Measurements from ENCODE around the gene SUSD6.

- TF ChIP-seq JUN (IDR thresholded peaks at IDR 0.05; ENCODE audit: borderline replicate concordance, low read depth, low read length) (no peak), JUN (CRISPR knock-in tag; IDR thresholded peaks at IDR 0.05; ENCODE audit: borderline replicate concordance) (no peak), POLR2AphosphoS5 (IDR thresholded peaks at IDR 0.05; ENCODE audit: control insufficient read depth, insufficient read depth, low read depth, low read length) (no peak), SNAPC5 (CRISPR knock-in tag; IDR thresholded peaks at IDR 0.05) (no peak), FOXJ3 (CRISPR knock-in tag; IDR thresholded peaks at IDR 0.05) (no peak), REST (IDR thresholded peaks at IDR 0.05; ENCODE audit: borderline replicate concordance) (no peak), REST (CRISPR knock-in tag; IDR thresholded peaks at IDR 0.05; ENCODE audit: low read depth) (no peak), NRF1 (conservative IDR thresholded peaks at IDR 0.05 in 1 of 2, IDR thresholded peaks at IDR 0.05 in 1 of 2) (no peak), TAF1 (IDR thresholded peaks at IDR 0.05; ENCODE audit: control insufficient read depth, extremely low read depth, insufficient read depth, low read length, severe bottlenecking) (no peak), SPI1 (IDR thresholded peaks at IDR 0.05; ENCODE audit: borderline replicate concordance, low read depth, low read length) (no peak), ZBTB8A (IDR thresholded peaks at IDR 0.05; ENCODE audit: partially characterized antibody) (no peak), CTCFL (IDR thresholded peaks at IDR 0.05; ENCODE audit: borderline replicate concordance, insufficient read depth, low read depth, low read length, poor library complexity, severe bottlenecking) (no peak)
- TF ChIP-seq, protein P1, sequence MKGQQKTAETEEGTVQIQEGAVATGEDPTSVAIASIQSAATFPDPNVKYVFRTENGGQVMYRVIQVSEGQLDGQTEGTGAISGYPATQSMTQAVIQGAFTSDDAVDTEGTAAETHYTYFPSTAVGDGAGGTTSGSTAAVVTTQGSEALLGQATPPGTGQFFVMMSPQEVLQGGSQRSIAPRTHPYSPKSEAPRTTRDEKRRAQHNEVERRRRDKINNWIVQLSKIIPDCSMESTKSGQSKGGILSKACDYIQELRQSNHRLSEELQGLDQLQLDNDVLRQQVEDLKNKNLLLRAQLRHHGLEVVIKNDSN (CRISPR knock-in tag; IDR thresholded peaks at IDR 0.05), result no peak
Measured at GRCh38 chr14:69713993-69714679, 102.7 kb downstream of the SUSD6 start.
